ENCODE measurements around the gene RHOT2. TPM values are rescaled to one million over a fixed set of nuclear protein-coding genes. Genes with fewer than 3 reads are reported as not detected.

The RHOT2 gene
- total RNA-seq, 1 donor: 25.2 TPM

Other genes starting within 250 kb of the RHOT2 start
- 21.3 and 24.6 TPM in 2 replicates for gene RAB11FIP3, start 242.5 kb upstream of the RHOT2 start, total RNA-seq
- gene CAPN15, start 140.4 kb upstream of the RHOT2 start, total RNA-seq: 24.6 and 26.3 TPM in 2 replicates
- gene PRR35, start 107.7 kb upstream of the RHOT2 start, total RNA-seq: 0.11 TPM in 1 of 2 replicates, not detected in the other
- gene NHLRC4, start 101.1 kb upstream of the RHOT2 start, total RNA-seq: 0.43 and 0.65 TPM in 2 replicates
- 17.6 and 22.3 TPM in 2 replicates for gene PIGQ, start 98.2 kb upstream of the RHOT2 start, total RNA-seq
- gene RAB40C, start 78.1 kb upstream of the RHOT2 start, total RNA-seq: 9.5 and 9.8 TPM in 2 replicates
- 0.11 and 0.13 TPM in 2 replicates for gene WFIKKN1, start 37.1 kb upstream of the RHOT2 start, total RNA-seq
- gene METTL26, start 31.8 kb upstream of the RHOT2 start, total RNA-seq: 64.2 and 79.6 TPM in 2 replicates
- gene MCRIP2, start 26.3 kb upstream of the RHOT2 start, total RNA-seq: 9.1 and 12.9 TPM in 2 replicates
- gene WDR90, start 18.8 kb upstream of the RHOT2 start, total RNA-seq: 8.8 and 9.4 TPM in 2 replicates
- gene RHBDL1, start 7.5 kb downstream of the RHOT2 start, total RNA-seq: 0.65 and 1.2 TPM in 2 replicates
- 75.1 and 78.9 TPM in 2 replicates for gene STUB1, start 12.3 kb downstream of the RHOT2 start, total RNA-seq
- 39.9 and 45.1 TPM in 2 replicates for gene JMJD8, start 16.2 kb downstream of the RHOT2 start, total RNA-seq
- 6.0 and 7.6 TPM in 2 replicates for gene WDR24, start 22.3 kb downstream of the RHOT2 start, total RNA-seq
- gene FBXL16, start 37.7 kb downstream of the RHOT2 start, total RNA-seq: under 0.01 and 0.11 TPM in 2 replicates
- 39.6 and 40.2 TPM in 2 replicates for gene METRN, start 47.0 kb downstream of the RHOT2 start, total RNA-seq
- gene ANTKMT, start 53.0 kb downstream of the RHOT2 start, total RNA-seq: 16.9 and 18.2 TPM in 2 replicates
- gene CCDC78, start 58.3 kb downstream of the RHOT2 start, total RNA-seq: 0.97 and 1.3 TPM in 2 replicates
- 6.1 and 10.2 TPM in 2 replicates for gene HAGHL, start 59.0 kb downstream of the RHOT2 start, total RNA-seq
- gene CIAO3, start 72.9 kb downstream of the RHOT2 start, total RNA-seq: 19.5 and 26.3 TPM in 2 replicates
- gene MSLN, start 92.6 kb downstream of the RHOT2 start, total RNA-seq: 0.32 and 5.9 TPM in 2 replicates
- 15.8 and 16.6 TPM in 2 replicates for gene RPUSD1, start 120.2 kb downstream of the RHOT2 start, total RNA-seq
- gene CHTF18, start 120.5 kb downstream of the RHOT2 start, total RNA-seq: 3.3 and 5.4 TPM in 2 replicates
- not detected in 2 replicates for gene GNG13, start 132.6 kb downstream of the RHOT2 start, total RNA-seq

All from articular chondrocyte of knee joint (primary cell).